ENCODE data around the gene GREB1L.

- TF ChIP-seq CTCF (conservative IDR thresholded peaks at IDR 0.05 in 1 of 2, IDR thresholded peaks at IDR 0.05 in 1 of 2; ENCODE audit: low read depth in 1 of 2, low read length in 2 of 2): no peak
- no peak for TF ChIP-seq EZH2 (IDR thresholded peaks at IDR 0.05; ENCODE audit: low read length, missing control alignments)
Measured at GRCh38 chr18:21327101-21327500, 85.1 kb downstream of the GREB1L start.

All from fibroblast of lung (primary cell).